Measurements from ENCODE around the gene COL2A1. TPM values are rescaled to one million over a fixed set of nuclear protein-coding genes. Genes with fewer than 3 reads are reported as not detected.

Gene COL2A1
- total RNA-seq, 1 experiment from 2014 or later: 10.8 TPM

DNA sequence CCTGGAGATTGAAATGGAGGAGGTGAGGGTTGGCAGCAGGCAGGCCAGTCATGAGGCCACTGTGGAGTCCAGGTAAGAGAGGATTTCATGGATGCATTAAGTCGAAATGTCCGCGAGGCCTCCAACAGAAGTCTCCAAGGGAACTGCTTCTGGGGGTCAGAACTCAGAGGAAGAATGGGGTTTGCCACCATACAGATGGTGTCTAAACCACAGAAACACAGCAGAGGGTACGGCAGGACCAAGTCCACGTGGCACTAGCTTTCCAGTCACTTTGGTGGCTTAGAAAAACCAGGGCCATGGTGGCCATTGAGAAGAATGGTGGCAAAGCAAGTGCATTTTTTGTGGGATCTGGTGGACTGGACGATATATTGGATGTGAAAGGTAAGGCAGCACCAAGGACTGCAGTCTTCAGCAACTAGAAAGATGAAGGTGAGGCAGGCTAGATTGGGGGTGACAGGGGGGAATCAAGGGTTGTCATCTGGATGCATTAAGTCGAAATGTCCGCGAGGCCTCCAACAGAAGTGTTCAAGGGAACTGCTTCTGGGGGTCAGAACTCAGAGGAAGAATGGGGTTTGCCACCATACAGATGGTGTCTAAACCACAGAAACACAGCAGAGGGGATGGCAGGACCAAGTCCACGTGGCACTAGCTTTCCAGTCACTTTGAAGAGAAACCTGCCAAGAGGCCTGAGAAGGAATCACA is 63.4 kb downstream of the COL2A1 start:
- TF ChIP-seq, protein P1, sequence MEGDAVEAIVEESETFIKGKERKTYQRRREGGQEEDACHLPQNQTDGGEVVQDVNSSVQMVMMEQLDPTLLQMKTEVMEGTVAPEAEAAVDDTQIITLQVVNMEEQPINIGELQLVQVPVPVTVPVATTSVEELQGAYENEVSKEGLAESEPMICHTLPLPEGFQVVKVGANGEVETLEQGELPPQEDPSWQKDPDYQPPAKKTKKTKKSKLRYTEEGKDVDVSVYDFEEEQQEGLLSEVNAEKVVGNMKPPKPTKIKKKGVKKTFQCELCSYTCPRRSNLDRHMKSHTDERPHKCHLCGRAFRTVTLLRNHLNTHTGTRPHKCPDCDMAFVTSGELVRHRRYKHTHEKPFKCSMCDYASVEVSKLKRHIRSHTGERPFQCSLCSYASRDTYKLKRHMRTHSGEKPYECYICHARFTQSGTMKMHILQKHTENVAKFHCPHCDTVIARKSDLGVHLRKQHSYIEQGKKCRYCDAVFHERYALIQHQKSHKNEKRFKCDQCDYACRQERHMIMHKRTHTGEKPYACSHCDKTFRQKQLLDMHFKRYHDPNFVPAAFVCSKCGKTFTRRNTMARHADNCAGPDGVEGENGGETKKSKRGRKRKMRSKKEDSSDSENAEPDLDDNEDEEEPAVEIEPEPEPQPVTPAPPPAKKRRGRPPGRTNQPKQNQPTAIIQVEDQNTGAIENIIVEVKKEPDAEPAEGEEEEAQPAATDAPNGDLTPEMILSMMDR (conservative IDR thresholded peaks at IDR 0.05): no peak
- Histone ChIP-seq H3K9me3 (ENCODE audit: control insufficient read depth, low read depth, low read length) (no peaks in the 10 kb centered on the region), H2AK5ac (ENCODE audit: insufficient read length, low read length) (no peak overlapping the region), H2BK20ac (ENCODE audit: low read depth, low read length, poor library complexity, severe bottlenecking) (no peak overlapping the region), H3K27me3 (ENCODE audit: insufficient read depth, low read length) (no peaks in the 10 kb centered on the region), H4K20me1 (ENCODE audit: control insufficient read depth, insufficient read depth, insufficient read length) (peaks cover 2% of the 10 kb centered on the region), H3K23ac (ENCODE audit: insufficient read length, low read depth, low read length) (no peak overlapping the region), H3T11ph (ENCODE audit: low read length) (no peak overlapping the region), H3K23me2 (ENCODE audit: insufficient read length, low read depth, low read length, poor library complexity, severe bottlenecking) (peaks cover 2% of the 10 kb centered on the region), H3K4me2 (ENCODE audit: insufficient read depth, insufficient read length, low read length) (no peak overlapping the region), H3K79me2 (ENCODE audit: insufficient read depth, low read length) (no peaks in the 10 kb centered on the region), H3K56ac (ENCODE audit: insufficient read length, low read depth, low read length) (no peak overlapping the region), H3K18ac (ENCODE audit: insufficient read length, low read depth, low read length) (no peak overlapping the region), H2BK15ac (ENCODE audit: low read depth, low read length) (no peak overlapping the region), H2BK120ac (ENCODE audit: low read depth, low read length, poor library complexity, severe bottlenecking) (no peak overlapping the region), H4K8ac (replicated peaks; ENCODE audit: insufficient read length, low read depth, low read length) (no peak overlapping the region), H3K27ac (ENCODE audit: insufficient read length, low read depth, low read length) (no peak overlapping the region), H3K4me1 (ENCODE audit: insufficient read depth, low read length) (no peaks in the 10 kb centered on the region), H3K4ac (ENCODE audit: low read depth, low read length) (no peak overlapping the region), H4K91ac (ENCODE audit: insufficient read length, low read depth, low read length) (no peak overlapping the region), H3K9ac (ENCODE audit: extremely low read depth, insufficient read length, low read length) (no peak overlapping the region), H4K5ac (ENCODE audit: insufficient read length, low read depth, low read length) (no peak overlapping the region), H2BK5ac (ENCODE audit: insufficient read length, low read length) (no peak overlapping the region), H2AFZ (ENCODE audit: low read length) (no peak overlapping the region), H2BK12ac (ENCODE audit: insufficient read length, low read depth, low read length) (no peak overlapping the region), H3K14ac (ENCODE audit: insufficient read depth, low read length) (0 out of 2 replicates have a peak overlapping the region, but pooled peaks have one; percentile 16), H3K79me1 (ENCODE audit: insufficient read depth, low read depth, low read length, poor library complexity, severe bottlenecking) (no peaks in the 10 kb centered on the region)
- peaks cover 34% of the 10 kb centered on the region for H3K27me3 Mint-ChIP-seq (ENCODE audit: low read depth)
- H3K36me3 Mint-ChIP-seq (ENCODE audit: insufficient read depth in 1 of 3, low read depth in 3 of 3): no peaks in the 10 kb centered on the region
- H3K27ac Mint-ChIP-seq: no peak overlapping the region
- H3K9me3 Mint-ChIP-seq: no peaks in the 10 kb centered on the region; a peak in 1 of 5 replicates
- H3K4me1 Mint-ChIP-seq: peaks cover 9 to 20% of the 10 kb centered on the region in 2 experiments
- H3K4me3 Mint-ChIP-seq: no peak overlapping the region
- WGBS (ENCODE audit: extremely low coverage, insufficient read length, low lambda C conversion rate): no CpG with 5 or more reads among the region's 10 CpGs
- no peak for DNase-seq

All from H9 (cell line).